ENCODE data around the gene GUCD1.

The GUCD1 gene

DNA sequence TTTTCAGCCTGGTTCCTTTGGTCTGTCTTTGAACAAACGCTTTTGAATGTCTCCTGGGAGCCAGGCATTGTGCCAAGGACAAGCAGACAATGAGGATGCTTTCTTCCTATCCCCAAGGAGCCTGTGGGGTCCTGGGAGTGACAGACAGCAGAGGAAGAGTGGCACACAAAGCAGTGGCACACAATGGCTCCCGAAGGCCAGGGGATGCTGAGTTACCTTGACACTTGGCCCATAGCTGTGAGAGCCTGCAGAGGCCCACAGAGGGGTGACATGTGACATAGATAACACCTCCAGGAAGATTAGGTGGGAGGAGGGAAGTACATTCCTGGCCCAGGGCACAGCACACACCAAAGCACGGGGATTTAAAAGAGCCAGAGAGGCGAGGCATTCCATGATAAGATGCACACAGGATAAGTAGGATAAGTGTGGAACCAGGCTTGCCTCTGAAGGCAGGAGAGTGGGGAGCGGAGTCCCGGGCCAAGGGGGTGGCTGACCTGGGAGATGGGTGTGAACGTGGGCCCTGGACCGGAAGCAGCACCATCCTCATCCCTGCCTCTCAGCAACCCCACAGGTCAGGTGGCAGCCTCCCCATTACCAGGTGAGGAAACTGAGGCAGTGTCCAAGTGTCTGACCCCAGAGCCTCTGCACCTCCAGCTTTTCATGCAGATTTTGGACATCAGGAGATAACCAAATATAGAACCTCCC lies 53.5 kb downstream of the GUCD1 start:
- no peak for DNase-seq

DNA sequence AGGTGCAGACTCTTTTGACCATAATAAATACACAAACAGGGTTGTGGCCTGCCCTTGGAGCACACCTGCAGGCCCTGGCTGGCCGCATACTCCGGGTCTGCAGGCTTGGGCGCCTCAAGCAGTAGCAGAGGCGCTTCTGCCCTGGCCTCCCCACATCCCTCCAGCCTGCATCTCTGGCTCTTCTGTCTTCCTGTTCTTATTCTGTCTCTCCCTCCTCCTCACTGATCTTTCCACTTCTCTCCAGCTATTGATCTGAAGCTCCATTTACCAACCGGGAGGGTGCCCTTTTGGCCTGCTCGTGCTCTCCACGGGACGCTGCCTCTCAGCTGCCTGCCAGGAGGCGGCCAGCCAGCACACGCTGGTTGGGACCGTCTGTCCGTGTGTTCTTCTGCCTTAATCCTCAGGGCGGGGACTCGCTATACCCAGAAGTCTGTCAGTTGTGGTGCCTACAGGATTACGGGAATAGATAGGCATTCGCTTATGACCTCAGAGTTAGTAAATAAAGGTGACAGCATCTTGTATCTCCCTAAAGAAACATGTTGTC lies 54.6 kb downstream of the GUCD1 start:
- DNase-seq, result no peak

DNA sequence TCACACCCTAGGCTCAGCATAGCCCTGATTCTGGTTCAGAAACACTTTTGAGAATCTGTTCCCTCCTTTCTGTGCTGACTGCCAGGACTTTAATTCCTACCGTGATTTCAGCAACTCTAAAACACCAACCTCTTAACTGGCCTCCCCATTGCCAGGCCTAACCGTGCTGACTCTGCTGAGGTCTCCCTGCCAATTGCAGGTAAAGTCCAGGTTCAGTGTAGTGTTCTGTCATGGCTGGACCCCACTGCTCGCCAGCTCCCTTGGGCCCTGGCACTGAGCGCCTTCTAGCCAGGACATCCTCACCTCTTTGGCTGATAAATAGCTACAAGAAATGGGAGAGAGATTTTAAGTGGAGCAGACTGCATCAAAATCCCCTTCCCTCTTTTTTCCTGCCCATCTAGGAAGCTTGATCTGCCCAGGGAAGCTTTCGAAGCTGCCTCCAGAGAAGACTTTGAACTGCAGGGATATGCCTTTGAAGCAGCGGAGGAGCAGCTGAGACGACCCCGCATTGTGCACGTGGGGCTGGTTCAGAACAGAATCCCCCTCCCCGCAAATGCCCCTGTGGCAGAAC lies 55.1 kb downstream of the GUCD1 start:
- no peak for DNase-seq

DNA sequence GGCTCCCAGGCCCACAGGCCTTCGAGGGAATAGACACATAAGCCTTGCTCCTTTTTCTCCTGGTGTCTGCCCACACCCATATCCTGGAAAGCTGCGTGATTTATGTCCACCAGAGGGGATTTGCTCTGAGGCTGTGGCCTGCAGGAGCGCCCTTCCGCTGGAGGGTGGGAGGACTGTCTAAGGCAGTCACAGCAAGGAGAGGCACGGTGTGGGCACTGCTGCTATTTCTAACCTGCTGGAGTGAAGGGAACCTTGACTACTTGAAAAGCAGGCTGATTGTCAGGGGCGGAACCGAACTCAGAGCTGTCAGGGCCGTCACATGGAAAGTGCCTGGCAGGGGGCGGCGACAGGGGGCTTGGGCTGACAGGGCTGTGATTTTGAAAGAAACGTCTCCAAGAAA lies 56.1 kb downstream of the GUCD1 start:
- DNase-seq, result no peak

DNA sequence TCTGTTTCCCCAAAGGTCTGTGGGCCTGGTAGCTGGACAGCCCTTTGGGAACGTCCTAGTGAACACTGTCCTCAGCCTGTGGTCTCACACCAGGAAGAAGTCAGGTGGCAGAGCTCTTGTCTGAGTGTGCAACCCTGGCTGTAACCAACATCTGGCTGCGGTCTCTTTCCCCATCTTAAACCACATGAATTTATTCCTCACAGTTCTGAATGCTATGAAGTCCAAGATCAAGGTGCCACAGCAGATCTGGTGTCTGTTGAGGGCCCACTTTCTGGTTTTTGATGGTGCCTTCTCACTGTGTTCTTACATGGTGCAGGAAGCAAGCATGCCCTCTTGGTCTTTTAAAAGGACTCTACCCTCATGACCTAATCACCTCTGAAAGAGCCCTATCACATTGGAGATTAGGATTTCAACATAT lies 57.1 kb downstream of the GUCD1 start:
- no peak for DNase-seq

DNA sequence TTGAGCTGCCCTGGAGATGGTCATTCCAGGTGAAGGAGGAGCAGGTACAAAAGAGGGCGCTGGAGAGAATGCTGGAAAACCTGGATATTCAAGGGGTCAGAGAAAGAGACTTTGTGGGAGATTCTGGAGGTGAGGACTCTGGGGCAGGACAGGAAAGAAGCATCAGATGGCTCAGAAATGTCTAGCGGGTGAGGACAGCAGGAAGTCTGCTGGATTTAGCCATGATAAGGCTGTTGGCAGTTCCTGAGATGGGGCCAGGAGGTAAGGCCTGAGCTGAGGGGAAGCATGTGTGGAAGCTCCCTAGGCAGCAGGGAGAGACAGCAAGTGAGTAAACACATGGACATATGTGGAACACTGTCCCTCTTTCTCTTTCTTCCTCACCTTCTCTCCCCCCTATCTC lies 58.3 kb downstream of the GUCD1 start:
- no peak for DNase-seq

DNA sequence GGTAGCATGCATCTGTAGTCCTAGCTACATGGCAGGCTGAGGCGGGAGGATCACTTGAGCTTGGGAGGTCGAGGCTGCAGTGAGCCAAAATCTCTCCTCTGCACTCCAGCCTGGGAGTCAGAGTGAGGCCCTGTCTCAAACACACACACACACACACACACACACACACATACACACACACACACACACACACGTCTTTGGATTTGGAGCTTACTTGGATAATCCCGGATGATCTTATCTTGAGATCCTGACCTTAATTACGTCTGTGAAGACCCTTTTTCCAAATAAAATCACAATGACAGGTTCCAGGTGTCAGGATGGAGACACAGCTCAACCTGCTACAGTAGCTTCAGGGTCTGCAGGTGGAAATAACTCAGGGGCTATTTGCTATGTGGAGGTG lies 58.7 kb downstream of the GUCD1 start:
- no peak for DNase-seq

DNA sequence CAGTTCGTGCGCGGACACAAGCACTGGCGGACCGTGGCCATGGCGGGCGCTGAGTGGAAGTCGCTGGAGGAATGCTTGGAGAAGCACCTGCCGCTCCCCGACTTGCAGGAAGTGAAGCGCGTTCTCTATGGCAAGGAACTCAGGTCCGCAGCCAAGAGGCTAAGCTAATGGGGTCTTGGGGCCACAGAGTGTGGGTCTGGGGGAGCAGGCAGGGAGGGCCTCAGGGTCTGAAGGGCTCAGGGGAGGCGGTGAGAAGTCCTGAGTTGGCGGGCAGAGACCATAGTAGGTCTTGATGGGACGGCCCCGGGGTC lies 59.6 kb downstream of the GUCD1 start:
- DNase-seq, result no peak

DNA sequence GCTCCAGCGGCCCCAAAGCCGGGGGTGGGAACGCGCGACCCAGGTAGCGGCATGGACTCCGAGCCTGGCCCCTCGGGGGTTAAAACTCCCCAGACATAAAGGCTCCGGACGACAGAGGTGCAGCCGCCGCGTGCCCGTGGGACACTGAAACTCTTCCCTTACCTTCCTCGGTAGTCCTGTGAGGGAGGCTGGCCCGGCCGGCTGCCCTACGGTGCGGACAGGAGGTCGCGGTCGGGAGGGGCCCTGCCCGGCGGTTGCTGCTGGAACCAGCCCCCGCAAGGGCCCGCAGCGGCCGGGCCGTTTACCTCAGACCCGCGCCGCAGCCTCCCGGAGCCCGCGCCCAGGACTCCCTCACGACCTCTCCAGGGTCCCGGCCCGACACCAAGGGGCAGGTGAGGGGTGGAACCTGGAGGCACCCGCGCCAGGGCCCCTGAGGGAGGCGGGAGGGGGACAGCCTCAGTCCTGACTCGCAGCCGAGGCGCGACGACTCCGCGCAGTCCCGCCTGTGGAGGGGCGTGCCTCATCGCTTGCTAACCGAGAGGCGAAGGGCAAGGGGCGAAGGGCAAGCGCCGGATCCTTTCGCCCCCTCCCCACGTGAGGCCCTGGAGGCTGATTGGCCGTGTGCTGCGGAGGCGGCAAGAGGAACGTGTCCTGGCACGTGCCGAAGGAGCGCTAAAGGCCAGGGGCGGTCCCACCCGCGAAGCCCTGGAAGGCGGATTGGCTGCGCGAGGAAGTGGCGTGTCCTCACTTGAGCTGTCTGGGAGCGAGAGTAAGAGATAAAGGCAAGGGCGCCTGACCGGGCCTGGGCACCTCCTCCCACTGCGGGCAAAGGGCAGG lies 60.2 kb downstream of the GUCD1 start, which contains the start of gene UPB1:
UPB1 (plus strand) TSS at position 805 of the 837 bp plus-strand sequence. CDS start 72 bp downstream, outside the sequence.
- no peak for DNase-seq

DNA sequence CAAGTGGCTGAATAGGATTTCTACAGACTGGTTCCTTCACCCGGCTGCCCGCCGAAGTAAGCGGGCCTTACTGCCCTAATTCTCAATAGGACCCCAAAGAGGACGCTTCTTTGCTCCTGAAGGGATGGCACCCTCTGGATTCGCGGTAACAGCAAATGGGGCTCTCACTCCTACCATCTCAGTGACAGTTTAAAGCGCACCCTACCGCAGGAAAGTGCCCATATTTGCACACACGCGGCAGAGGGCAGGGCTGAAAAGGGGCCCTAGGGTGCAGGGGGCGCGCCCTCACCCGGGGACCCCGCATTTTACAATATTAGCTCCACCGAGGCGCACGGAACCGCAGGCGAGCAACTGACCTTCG lies 60.8 kb downstream of the GUCD1 start:
- no peak for DNase-seq

DNA sequence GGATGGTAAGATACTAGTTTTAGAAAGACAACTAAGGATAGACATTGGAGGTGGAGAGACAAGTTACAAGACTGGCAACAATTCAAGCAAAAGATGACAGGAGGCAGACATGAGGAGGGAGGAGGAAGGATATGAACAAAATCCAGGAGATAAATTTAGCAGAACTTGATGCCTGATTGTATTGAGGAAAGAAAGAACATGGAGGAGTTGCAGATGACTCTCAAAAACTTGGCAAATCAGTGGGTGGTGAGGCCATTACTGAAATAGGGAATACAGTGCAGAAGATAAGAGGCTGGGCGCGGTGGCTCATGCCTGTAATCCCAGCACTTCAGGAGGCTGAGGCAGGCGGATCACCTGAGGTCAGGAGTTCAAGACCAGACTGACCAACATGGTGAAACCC lies 62.5 kb downstream of the GUCD1 start:
- no peak for DNase-seq
